Activated CD4-positive, alpha-beta T cell treated with anti-CD3 and anti-CD28 coated beads for 36 hours (primary cell): ENCODE results near the gene PKD1L1. TPM values are rescaled to one million over a fixed set of nuclear protein-coding genes. Genes with fewer than 3 reads are reported as not detected.
"Not testable (repeated sequence)": the region's sequence is repeated elsewhere in the genome, so short reads cannot be mapped to it uniquely, and the experiment has no call there.

Source experiments
- ATAC-seq: fragments of 200-7000 bp; cut with Tn5 transposase; one replicate; pipeline ENCODE4 v1.10.0; 2021; ENCODE audit warnings: mild to moderate bottlenecking, moderate library complexity
- CTCF ChIA-PET: fragments of 350-600 bp; sonication (Branson Sonifier 250); formaldehyde crosslinking; loops from one replicate; lab custom pipeline; 2021; ENCODE audit warnings: antibody characterized with exemption; lab: Charles Lee
- POLR2A ChIA-PET: fragments of 350-600 bp; sonication (Branson Sonifier 250); formaldehyde crosslinking; loops from one replicate; lab custom pipeline; 2021; ENCODE audit warnings: antibody characterized with exemption, inconsistent platforms; lab: Charles Lee
- DNase-seq: peaks from one replicate; pipeline ENCODE4 v3.0.0-alpha.2; 2020
- H3K27ac Mint-ChIP-seq: one replicate; pipeline ENCODE4 v1.8.0; 2021; ENCODE audit warnings: mixed read lengths
- H3K27me3 Mint-ChIP-seq: one replicate; pipeline ENCODE4 v1.8.0; 2021; ENCODE audit warnings: mixed read lengths
- H3K36me3 Mint-ChIP-seq: one replicate; pipeline ENCODE4 v1.8.0; 2021; ENCODE audit warnings: low read depth, mixed read lengths
- H3K4me1 Mint-ChIP-seq: one replicate; pipeline ENCODE4 v1.8.0; 2021; ENCODE audit warnings: mixed read lengths
- H3K4me3 Mint-ChIP-seq: one replicate; pipeline ENCODE4 v1.8.0; 2021; ENCODE audit warnings: mild to moderate bottlenecking, moderate library complexity, mixed read lengths
- H3K9me3 Mint-ChIP-seq: one replicate; pipeline ENCODE4 v1.8.0; 2021; ENCODE audit warnings: low read depth, mixed read lengths
- intact Hi-C, 2 experiments: fragments of 100-400 bp; cut with DNase I in 1 of 2; cut with micrococcal nuclease in 1 of 2; formaldehyde crosslinking; loops; one replicate each; pipeline versions ENCODE4 v1.14.2 to v1.15.1; 2022 to 2024; cut with DNase I, micrococcal nuclease
- total RNA-seq, 2 experiments: library from RNA; stranded (reverse); gene quantifications; one replicate each; pipeline ENCODE4 v1.2.3, GENCODE V29; 2021

PKD1L1 gene
- total RNA-seq, 2 experiments from 2014 or later, result 0.09 to 0.16 TPM

DNA sequence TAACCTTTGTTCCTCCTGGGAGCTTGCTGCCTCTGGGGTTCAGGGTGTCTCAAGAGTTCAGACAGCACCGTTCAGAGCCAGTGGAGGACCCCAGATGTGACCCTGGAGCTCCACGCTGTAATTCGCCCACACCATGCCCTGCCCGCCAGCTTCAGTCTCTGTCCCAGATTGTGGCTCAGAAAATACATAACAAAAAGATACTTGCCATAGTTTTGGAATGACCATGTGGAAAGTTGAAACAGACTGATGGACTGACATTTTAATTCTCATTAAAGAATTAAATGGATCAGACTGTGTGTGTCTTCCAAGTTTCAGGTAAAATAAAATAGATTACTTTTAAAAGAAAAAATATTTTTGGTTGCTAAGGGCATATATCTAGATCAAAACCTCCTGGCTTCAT, 191.6 kb downstream of the PKD1L1 start:
- ChIA-PET POLR2A (no interaction called here), CTCF (interaction anchor here (0.9 kb wide), 1 partner anchor 64 kb away, joined by 3 read pairs; no protein-coding TSS in a partner anchor)
- intact Hi-C loops, result no loop called here
- H3K4me3 Mint-ChIP-seq, result no peak overlapping the region
- no peaks in the 10 kb centered on the region for H3K4me1 Mint-ChIP-seq
- DNase-seq (no peak), ATAC-seq (no peak)
- H3K27ac Mint-ChIP-seq, result no peak overlapping the region
- peaks cover 6% of the 10 kb centered on the region for H3K27me3 Mint-ChIP-seq
- no peaks in the 10 kb centered on the region for H3K9me3 Mint-ChIP-seq
- H3K36me3 Mint-ChIP-seq, result no peaks in the 10 kb centered on the region

GRCh38 chr7:47755248-47755647, 193.0 kb downstream of the PKD1L1 start:
- ChIA-PET CTCF (no interaction called here), POLR2A (no interaction called here)
- no peak overlapping the region for H3K4me3 Mint-ChIP-seq
- peaks cover 3% of the 10 kb centered on the region for H3K27me3 Mint-ChIP-seq
- no peaks in the 10 kb centered on the region for H3K36me3 Mint-ChIP-seq
- no peak for DNase-seq
- intact Hi-C loops, result no loop called here
- H3K9me3 Mint-ChIP-seq, result no peaks in the 10 kb centered on the region
- H3K4me1 Mint-ChIP-seq, result no peaks in the 10 kb centered on the region
- no peak for ATAC-seq
- no peak overlapping the region for H3K27ac Mint-ChIP-seq

DNA sequence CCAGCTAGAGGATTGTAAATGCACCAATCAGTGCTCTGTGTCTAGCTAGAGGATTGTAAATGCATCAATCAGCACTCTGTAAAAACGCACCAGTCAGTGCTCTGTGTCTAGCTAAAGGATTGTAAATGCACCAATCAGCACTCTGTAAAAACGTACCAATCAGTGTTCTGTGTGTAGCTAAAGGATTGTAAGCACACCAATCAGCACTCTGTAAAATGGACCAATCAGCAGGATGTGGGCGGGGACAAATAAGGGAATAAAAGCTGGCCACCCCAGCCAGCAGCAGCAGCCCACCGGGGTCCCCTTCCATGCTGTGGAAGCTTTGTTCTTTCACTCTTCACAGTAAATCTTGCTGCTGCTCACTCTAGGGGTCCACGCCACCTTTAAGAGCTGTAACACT, 196.5 kb downstream of the PKD1L1 start:
- H3K27ac Mint-ChIP-seq, DNase-seq, H3K4me1 Mint-ChIP-seq, H3K27me3 Mint-ChIP-seq, H3K9me3 Mint-ChIP-seq, H3K36me3 Mint-ChIP-seq, POLR2A ChIA-PET, CTCF ChIA-PET, H3K4me3 Mint-ChIP-seq, ATAC-seq, intact Hi-C loops: not testable (repeated sequence)

DNA sequence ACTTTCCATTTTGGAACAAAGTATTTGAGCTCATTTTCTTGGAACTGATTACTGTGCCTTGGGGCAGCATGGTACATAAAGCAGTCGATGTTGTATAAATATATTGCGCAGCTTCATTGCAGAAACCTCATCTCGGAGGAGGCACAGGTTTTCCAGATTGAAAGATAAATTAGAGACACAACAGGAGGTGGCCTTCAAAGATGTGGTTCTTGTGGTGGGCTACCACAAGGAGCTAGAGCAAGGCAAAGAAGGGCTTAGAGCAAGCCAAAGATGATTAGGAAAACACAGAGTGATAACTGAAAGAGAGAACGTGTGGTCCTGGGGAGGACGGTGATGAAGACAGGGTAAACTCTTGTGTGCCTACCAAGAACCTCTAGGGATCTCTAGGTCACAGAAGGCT, 197.2 kb downstream of the PKD1L1 start:
- Mint-ChIP-seq H3K9me3 (no peaks in the 10 kb centered on the region), H3K27me3 (peaks cover 5% of the 10 kb centered on the region), H3K4me3 (no peak overlapping the region), H3K4me1 (no peaks in the 10 kb centered on the region), H3K27ac (peak overlapping the region; percentile 21), H3K36me3 (no peaks in the 10 kb centered on the region)
- ChIA-PET POLR2A (no interaction called here), CTCF (no interaction called here)
- DNase-seq, result no peak
- intact Hi-C loops, result no loop called here
- no peak for ATAC-seq

DNA sequence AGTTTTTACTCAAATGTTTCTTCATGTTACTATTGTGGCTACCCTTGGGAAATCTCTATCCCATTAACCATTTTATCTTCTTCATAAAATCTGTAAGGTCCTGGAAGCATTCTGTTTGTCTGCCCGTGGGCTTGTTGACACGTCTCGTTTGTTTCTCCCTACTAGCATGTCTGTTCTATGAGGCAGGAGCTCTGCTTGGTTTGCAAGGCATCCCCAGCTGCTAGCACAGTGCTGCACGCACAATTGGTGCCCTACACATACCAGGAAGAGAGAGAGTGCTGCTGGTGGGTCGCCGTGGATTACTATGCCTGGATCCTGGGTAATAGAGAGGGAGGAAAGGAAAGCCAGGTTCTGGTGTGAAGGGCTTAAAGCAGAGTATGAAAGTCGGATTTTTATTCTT, 200.2 kb downstream of the PKD1L1 start:
- DNase-seq (no peak), ATAC-seq (no peak)
- Mint-ChIP-seq H3K36me3 (no peaks in the 10 kb centered on the region), H3K4me3 (no peak overlapping the region), H3K9me3 (no peaks in the 10 kb centered on the region), H3K27me3 (peaks cover 3% of the 10 kb centered on the region), H3K27ac (no peak overlapping the region), H3K4me1 (no peaks in the 10 kb centered on the region)
- intact Hi-C loops, result no loop called here
- ChIA-PET CTCF (no interaction called here), POLR2A (no interaction called here)

DNA sequence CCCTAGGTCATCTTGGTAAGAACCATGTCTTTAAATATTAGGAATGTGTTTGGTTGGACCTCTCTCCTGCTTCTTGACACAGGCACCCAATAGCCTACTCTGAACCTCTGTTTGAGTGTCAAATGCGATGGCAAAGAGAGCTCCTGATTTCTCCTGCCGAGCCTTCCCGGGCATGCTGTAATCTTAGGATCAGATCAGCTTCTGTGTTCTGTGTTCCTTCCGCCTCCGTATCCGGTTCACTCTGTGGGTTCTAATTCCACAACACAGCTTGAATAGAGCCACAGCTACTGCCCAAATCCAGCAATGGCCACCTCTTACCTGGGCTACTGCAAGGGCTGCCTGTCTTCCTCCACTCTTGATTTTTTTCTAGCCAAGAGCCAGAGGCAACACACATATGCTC, 201.1 kb downstream of the PKD1L1 start:
- POLR2A ChIA-PET, result no interaction called here
- Mint-ChIP-seq H3K4me3 (no peak overlapping the region), H3K4me1 (no peaks in the 10 kb centered on the region), H3K27me3 (peaks cover 3% of the 10 kb centered on the region), H3K27ac (no peak overlapping the region), H3K9me3 (no peaks in the 10 kb centered on the region), H3K36me3 (no peaks in the 10 kb centered on the region)
- CTCF ChIA-PET, result no interaction called here
- intact Hi-C loops, result no loop called here
- DNase-seq, result no peak
- no peak for ATAC-seq

- H3K4me3 Mint-ChIP-seq, result no peak overlapping the region
- ATAC-seq, result no peak
Observed at GRCh38 chr7:47746468-47746867, 201.8 kb downstream of the PKD1L1 start.

GRCh38 chr7:47744883-47745282, 203.4 kb downstream of the PKD1L1 start:
- Mint-ChIP-seq H3K27me3 (peaks cover 3% of the 10 kb centered on the region), H3K27ac (no peak overlapping the region), H3K36me3 (no peaks in the 10 kb centered on the region), H3K4me3 (no peak overlapping the region), H3K4me1 (no peaks in the 10 kb centered on the region), H3K9me3 (no peaks in the 10 kb centered on the region)
- ChIA-PET POLR2A (no interaction called here), CTCF (no interaction called here)
- ATAC-seq (no peak), DNase-seq (no peak)
- intact Hi-C loops, result no loop called here

More at GRCh38 chr7:47746468-47746867, 201.8 kb downstream of the PKD1L1 start:
- no peaks in the 10 kb centered on the region for H3K9me3 Mint-ChIP-seq
- POLR2A ChIA-PET, result no interaction called here
- intact Hi-C loops, result no loop called here
- peaks cover 3% of the 10 kb centered on the region for H3K27me3 Mint-ChIP-seq
- no peak for DNase-seq
- no peaks in the 10 kb centered on the region for H3K36me3 Mint-ChIP-seq
- H3K27ac Mint-ChIP-seq, result no peak overlapping the region
- CTCF ChIA-PET, result no interaction called here
- no peaks in the 10 kb centered on the region for H3K4me1 Mint-ChIP-seq

GRCh38 chr7:47743965-47744591, 204.2 kb downstream of the PKD1L1 start:
- no peak overlapping the region for H3K27ac Mint-ChIP-seq
- ATAC-seq, result no peak
- H3K9me3 Mint-ChIP-seq, result no peaks in the 10 kb centered on the region
- ChIA-PET POLR2A (no interaction called here), CTCF (no interaction called here)
- no peaks in the 10 kb centered on the region for H3K36me3 Mint-ChIP-seq
- no peak for DNase-seq
- peaks cover 3% of the 10 kb centered on the region for H3K27me3 Mint-ChIP-seq
- no peak overlapping the region for H3K4me3 Mint-ChIP-seq
- no peaks in the 10 kb centered on the region for H3K4me1 Mint-ChIP-seq
- intact Hi-C loops, result no loop called here

GRCh38 chr7:47741984-47742383, 206.3 kb downstream of the PKD1L1 start:
- ChIA-PET POLR2A (no interaction called here), CTCF (no interaction called here)
- H3K36me3 Mint-ChIP-seq, result no peaks in the 10 kb centered on the region
- DNase-seq (no peak), ATAC-seq (no peak)
- no peaks in the 10 kb centered on the region for H3K9me3 Mint-ChIP-seq
- H3K4me3 Mint-ChIP-seq, result no peak overlapping the region
- intact Hi-C loops, result no loop called here
- no peaks in the 10 kb centered on the region for H3K4me1 Mint-ChIP-seq
- peaks cover 3% of the 10 kb centered on the region for H3K27me3 Mint-ChIP-seq
- H3K27ac Mint-ChIP-seq, result no peak overlapping the region

- Mint-ChIP-seq H3K4me1 (no peaks in the 10 kb centered on the region), H3K36me3 (no peaks in the 10 kb centered on the region), H3K4me3 (no peak overlapping the region), H3K27ac (no peak overlapping the region), H3K27me3 (peaks cover 4% of the 10 kb centered on the region), H3K9me3 (no peaks in the 10 kb centered on the region)
- intact Hi-C loops, result no loop called here
- DNase-seq, result no peak
- no peak for ATAC-seq
- ChIA-PET POLR2A (no interaction called here), CTCF (no interaction called here)
Observed at GRCh38 chr7:47739891-47740290, 208.4 kb downstream of the PKD1L1 start.

DNA sequence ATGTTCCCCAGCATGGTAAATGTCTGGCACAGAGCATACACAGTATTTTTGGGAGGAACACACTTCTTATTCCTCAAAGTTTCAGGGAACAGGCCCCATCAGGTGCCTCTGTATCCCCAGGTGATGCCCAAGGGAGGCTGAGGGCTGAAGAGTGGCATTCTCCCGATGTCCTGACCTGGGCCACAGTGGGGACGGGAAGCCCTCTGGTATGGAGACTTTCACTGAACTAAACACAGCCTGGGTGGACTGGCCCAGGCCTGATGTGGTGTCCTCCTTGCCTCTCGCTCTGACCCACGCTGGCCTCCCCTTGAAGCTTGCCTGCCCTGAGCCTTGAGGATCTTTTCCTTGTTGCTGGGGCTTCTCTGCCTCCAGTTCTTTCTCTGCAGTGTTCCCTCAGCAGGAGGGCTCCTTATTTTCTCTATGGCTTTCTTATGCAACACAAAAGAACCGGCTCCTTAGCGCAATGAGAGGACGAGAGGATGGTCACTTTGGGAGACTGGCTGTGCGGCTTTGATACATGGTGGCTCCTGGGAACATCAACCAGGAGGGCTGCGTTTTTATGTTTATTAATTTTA, 208.9 kb downstream of the PKD1L1 start:
- Mint-ChIP-seq H3K36me3 (no peaks in the 10 kb centered on the region), H3K4me3 (no peak overlapping the region), H3K27me3 (peaks cover 4% of the 10 kb centered on the region), H3K4me1 (no peaks in the 10 kb centered on the region), H3K9me3 (no peaks in the 10 kb centered on the region), H3K27ac (no peak overlapping the region)
- POLR2A ChIA-PET, result no interaction called here
- CTCF ChIA-PET, result no interaction called here
- DNase-seq (no peak), ATAC-seq (no peak)
- intact Hi-C loops, result no loop called here
